GM21367 (cell line): ENCODE measurements around the gene NRP1.
A peak's percentile ranks its signal among the peaks of the same experiment; 100 is the strongest.

ENCODE experiments used
- ATAC-seq: cut with Tn5 transposase; IDR thresholded peaks from one replicate; pipeline ENCODE4 v1.9.1; 2021; ENCODE audit not compliant: unreplicated experiment

Gene NRP1

DNA sequence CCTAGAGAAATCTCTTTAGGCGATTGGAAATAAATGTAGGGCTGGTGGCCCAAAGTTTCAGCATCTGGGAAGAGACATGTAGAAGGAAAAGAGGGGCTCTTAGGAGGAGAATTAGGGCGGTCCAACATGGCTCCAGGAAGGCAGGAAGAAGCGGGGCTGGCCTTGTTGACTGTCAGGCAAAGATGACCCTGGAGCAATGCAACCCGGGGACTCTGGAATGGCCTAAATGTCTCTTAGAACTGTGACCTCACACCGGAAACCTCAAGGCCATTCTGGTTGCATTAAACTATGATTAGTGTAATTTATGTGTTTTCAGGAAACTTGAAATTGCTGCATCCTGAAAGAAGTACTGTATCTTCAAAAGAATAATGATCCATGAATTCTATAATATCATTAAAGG is 66.8 kb downstream of the NRP1 start:
- no peak for ATAC-seq

DNA sequence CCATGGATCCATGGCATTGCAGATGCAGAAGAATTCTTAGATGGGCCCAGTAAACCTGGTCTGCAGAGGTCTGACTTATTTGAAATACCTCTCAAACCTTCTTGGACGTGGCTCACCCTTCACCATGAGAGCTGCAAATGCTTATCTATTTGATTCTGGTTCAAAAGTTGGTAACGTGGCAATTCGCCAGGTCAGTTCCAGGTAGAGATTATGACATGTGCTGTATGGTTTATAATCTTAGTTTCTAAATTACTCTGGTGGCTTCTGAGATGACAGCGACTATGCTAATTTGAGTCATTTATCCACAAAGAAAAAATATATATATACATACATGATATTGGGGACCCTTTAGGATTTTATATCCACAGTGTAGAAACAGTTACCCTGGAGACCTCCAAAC is 68.8 kb downstream of the NRP1 start:
- ATAC-seq: no peak

DNA sequence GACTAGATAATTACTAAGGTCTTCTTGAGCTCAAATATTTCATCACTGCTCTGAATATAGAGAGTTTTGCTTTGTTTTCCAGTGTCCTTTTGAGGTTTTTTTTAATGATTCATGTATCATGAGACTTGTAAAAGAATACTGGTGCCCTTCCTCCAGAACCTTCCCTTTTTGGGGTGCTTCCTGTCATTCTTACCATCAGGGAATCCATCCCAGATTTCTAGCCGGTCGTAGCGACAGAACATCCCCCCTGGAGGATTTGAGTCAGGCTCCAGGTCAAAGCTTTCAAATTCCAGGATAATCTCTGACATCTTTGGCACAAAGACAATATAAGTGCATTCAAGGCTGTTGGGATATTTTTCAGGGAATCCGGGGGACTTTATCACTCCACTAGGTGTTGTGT is 71.0 kb downstream of the NRP1 start:
- ATAC-seq: no peak

DNA sequence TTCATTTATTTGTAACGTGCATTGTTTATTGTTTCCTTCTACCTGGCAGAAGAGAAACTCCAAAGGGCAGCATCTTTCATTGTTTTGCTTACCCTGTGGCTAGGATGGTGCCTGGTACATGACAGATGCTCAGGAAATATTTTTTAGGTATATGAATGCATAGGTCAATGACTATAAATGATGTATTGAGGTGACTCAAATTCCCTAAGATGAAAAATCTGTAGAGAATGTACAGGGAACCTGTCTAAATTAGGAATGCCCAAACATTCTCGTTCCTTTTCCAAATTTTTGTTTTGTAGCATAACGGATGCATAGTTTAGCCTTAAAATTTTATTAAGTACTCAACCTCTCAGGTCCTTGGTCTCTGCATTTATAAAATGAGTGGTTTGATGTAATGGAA is 71.6 kb downstream of the NRP1 start:
- ATAC-seq: no peak

DNA sequence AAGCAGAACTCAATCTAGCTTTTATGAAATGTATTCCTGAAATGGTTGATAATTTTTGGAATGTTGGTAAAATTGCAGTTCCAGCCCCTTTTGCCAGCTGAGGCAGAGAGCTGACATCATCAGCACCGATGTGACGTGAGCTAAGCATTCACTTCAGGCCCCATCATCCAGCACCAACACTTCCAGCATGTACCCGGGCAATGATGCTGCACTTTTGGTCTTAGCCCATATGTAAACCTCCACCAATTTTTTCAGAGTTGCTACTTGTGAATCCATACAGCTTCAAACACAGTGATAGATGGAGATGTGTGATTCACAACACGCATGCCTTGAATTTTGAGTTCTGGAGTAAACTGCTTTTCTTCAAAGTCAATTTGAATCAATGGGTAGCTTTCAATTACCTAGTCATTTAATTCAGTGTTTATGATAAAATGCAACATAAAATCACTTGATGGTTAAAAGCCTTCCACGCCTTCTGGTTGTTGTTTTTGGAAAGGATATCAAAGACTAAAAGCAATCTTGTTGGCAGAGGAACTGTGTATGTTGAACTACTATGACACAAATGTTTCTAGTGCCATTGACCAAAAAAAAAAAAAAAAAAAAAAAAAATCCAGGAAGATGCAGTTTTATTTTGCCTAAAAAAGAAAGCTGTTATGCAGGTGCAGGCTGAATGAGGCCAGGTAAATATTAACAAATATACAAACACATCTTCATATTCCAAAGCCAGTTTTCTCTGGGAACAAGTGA is 73.9 kb downstream of the NRP1 start:
- ATAC-seq: no peak

DNA sequence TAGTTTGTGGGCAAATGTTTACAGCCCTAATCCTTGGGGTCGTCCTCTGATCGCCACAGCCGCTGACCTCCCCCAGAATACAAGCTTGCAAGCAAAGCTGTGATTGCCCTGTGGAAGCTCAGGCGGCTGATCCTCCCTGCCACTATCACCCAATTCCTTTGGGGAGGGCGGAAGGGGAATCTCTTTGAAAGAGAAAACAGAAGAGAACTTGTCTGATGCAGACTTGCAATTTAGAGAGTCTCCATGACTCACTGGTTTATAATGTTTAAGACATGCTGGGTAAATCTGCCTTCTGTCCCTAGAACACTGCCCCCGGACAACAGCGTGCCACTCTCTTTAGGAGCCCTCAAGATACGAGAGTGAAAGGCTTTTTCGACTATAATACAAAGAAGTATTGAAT is 75.5 kb downstream of the NRP1 start:
- no peak for ATAC-seq

DNA sequence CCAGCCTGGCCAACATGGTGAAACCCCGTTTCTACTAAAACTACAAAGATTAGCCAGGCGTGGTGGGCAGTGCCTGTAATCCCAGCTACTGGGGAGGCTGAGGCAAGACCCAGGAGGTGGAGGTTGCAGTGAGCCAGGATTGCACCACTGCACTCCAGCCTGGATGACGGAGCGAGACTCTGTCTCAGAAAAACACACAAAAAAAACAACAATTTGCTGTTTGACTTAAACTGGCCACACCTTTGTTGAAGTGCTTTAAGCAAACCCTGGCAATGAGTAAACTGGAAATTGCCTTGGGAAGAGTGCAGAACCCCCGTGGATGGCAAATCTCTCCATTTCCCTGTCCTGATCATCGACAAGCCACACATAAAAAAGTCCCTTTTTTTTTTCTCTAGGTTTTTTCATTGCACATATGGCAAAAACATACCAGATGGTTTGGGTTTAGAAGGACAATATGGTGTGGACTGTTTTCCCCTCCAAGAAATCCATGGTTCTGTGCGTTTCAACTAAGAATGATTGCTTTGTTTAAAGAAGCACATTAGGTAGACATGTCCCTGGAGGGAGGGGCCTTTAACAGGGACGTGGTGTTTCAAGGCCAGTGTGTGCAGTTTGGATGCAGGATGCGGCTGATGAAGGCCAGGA is 76.9 kb downstream of the NRP1 start:
- ATAC-seq: no peak

DNA sequence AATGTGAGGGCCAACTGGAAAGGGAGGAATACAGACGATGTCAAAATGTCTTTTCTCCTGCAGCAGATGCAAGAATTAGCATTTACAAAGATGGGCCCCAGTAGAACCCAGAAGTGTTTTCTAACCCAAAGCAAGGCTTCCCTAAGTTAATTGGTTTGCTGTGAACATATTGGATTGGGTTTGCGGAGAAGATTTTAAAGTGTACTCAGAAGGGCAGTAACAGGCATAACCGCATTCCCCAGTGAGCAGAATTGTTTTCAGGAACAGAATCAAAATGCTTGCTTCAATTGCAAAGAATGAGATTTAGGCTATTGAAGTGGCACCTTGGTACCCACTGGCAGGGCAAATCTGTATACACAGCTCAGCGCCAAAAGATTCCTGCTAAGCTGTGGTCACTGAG is 78.0 kb downstream of the NRP1 start:
- ATAC-seq: no peak

DNA sequence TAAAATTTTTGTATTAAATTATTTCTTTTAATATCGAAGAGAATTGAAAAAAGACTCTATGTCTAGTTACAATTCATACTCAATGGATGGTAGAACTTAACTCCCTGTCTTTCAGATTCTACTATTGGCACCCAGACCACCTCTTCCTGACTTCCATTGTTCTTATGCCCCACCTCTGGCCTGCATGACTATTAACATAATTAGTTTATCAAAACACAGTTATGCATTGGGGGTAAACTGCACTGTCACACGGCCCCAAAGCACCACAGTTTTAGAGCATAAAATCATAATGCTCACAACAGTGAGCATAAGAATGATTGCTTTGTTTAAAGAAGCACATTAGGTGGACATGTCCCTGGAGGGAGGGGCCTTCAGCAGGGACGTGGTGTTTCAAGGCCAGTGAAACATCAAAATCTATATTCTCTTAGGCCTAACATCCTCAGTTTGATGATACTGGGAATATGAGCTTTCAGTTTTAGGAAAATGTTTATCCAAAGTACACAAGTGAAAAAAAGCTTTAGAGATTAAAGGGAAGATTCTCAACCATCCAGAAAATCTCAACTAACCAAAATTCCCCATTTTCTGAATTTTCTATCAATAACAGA is 79.8 kb downstream of the NRP1 start:
- ATAC-seq: no peak

DNA sequence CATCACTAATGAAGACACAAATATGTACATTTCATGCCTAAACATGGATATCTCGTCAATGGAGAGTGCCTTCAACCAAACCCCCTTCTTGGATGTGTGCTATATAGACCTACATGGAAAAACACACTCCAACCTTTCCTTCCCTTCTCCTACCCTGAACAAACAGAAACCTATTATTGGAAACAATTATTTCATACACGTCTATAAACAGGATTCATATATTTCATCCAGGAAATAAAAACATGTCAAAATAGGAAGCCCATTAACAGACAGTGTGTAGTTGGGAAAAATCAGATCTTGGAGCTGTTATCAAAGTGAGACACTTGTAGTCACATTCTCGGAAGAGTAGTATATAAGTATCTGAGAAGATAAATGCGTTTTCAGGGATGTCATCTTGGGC is 81.1 kb downstream of the NRP1 start:
- ATAC-seq: no peak

DNA sequence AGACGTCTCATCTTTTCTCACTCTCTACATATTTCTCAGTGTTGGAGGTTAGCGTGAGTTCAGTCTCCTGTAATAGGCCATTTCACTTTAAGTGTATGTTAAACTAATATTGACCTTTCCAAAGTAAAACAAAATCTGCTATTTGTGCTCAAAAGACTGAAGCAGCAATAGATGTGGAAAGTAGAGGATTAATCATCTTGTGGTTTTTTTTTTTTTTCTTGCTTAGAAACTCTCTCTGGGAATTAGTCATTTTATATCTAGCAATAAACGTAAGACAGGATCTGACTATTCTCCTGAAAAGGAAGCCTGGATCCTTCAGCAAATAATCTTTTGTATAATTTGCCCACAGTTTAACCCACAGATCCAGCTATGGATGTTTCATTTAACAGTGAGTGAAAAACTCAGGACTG is 81.7 kb downstream of the NRP1 start:
- no peak for ATAC-seq

DNA sequence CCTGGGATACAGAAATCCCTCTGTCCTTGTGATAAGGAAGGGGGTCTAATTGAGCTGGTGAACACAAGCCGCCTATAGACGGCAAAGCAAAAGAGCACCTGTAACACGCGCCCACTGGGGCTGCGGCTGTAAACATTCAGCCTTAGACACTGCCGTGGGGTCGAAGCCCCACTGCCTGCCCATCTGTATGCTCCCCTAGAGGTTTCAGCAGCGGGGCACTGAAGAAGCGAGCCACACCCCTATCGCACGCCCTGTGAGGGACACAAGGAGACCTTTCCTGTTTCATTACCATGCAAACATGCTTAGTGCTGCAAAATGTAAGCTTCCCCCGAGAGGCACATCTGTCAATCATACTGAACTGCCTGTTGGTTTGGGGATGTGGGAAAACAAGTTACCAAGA is 82.1 kb downstream of the NRP1 start:
- ATAC-seq: no peak

DNA sequence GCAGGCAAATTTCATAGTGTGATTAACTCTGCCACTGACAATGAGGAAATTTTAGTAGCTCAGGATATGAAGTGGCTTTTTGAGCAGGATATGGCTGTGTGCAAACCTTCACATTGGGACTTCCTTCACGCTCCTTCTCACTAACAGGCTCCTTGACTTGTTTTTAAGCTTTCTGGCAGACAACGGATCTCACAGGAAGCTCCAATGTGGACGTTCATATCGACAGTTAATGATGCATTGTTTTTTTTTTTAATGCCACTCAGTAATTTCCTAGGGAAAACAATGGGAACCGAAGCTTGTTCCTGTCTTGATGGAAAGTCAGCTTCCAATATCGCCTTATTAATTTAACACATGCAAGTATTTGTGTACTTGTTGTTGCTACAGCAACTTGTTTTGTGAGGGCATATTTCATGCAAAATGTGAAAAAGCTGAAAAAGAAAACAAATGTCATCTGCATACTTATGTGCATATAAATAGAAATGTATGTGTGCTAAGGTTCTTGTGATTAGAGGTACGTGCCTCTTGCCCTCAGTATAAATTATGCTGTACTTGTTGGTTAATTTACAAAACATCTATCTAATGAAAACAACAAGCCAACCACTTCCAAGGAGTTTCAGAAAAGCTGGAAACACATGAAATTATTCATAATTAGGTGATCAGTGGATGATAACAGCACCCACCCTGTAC is 84.7 kb downstream of the NRP1 start:
- no peak for ATAC-seq

DNA sequence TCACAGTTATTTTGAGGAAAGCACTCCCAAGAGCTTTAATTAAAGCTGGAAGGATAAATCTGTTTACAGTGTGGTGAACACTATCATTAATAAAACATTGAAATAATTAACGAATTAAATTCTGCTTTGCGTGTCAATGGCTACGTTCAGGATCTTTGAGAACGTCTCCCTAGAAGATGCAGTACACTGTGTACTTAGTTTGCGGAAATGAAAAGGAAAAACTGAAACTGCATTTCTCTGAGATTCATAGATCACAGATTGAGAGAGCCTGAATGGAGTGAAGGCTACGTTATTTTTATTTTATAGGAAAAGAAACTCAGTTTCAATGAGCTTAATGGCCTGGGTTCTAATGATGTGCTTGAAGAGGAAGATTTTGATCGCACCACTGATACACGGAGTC is 85.3 kb downstream of the NRP1 start:
- ATAC-seq: no peak

DNA sequence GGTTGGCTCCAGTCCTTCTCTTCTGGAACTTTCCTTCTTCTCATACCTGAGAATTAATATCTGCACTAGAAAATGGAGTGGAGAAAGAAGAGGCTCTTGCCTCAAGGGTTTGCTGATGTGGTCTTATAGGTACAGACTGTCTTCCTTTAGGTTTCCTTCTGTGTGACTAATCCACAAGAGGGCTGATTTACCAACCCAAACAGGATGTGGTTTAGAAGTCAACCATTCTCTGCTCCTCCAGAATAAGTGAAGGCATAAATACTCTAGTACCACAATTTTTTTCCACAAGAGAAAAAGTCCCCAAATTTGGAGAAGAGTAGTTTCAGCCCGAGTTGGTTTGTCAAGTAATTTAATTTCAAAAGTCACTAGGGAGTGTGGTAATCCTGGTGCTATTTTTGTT is 85.8 kb downstream of the NRP1 start:
- ATAC-seq: peak; percentile 49

DNA sequence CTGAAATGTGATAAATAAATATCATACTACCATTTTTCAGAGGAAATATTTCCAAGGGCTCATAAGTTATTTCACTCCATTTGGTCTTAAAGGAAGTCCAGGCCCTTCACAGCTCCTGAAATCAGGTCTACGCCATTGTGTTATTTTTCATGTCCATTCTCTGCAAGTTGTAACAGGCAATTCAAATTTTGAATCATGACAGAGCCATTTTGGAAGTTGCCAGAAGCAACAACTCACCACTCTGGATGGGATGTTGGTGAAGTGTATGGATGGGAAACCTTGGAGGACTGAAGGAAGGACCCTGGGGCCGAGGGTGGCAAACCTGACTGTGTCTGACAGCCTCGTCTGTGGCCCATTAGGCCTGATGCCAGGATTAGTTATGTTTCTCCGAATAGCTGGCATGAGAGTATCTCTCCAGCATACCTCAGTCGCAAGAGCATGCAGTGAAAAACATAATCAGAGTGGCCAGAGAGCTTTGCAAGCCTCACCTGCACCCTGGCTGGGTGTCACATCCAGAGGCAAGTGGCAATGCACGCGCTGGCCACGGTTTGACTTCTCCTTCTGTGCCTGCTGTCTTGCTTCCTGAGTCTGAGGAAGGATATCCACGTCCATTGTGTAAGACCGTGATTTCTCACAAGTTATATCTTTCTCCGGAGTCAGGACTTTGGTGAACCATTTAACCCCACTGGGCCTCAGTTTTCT is 87.1 kb downstream of the NRP1 start:
- ATAC-seq: no peak

DNA sequence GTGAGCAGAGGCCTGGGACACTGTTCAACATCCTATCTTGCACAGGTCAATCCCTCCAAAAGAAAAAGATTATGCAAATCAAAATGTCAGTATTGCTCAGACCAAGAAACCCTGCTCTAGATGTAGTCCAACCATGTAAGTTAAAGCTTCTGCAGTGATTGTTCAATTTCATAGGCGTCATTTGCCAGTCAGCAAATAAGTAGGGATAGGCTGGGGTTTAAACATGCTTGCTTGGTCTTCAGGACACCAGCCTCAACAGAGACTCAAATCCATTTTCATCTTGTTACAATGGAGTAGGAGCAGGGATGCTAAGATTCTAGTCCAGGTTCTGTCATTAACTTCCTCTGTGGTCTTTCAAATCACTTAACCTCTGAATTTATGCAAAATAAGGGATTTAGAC is 89.1 kb downstream of the NRP1 start:
- no peak for ATAC-seq

DNA sequence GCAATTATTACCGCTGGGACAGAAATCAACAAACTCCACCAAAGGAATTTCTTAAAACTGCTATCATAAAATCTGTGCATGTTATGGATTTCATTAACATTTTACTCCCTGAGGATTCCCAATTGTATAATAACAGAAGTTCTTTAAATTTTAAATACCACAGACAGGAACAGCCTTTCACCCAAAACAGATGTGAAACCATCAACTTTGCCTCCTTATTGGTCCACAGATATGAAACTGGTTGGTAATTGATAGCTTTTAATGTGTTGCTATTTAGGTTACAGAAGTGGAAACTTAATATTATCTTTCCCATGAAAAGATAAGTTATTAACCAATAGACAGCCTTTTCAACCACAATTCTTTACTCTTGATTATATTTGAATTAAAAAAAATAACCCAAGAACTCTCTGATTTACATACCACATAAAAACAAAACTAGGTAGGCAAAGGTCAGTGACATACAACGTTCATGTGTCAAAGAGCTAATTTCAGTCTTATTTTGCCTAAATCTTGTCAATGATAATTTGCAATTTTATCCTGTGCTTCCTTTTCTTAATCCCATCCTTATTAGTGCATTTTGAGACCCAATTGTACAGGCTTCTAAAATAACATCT is 90.0 kb downstream of the NRP1 start:
- no peak for ATAC-seq

DNA sequence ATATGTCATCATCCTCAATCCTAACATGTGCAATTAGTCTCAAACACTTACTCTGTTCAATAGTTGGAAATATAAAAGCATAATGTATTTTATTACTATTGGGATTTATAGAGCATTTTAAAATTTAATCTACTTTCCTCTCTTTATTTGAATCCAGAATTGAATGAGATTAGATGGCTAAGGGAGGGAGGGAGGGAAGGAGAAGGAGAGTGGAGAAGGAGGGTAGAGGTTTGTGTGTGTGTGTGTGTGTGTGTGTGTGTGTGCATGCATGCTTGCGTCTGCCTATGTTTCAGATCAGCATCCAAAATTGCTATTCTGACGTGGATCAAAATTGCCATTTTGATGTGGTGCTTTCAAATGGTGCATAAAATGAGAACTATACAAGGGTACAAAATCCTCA is 90.8 kb downstream of the NRP1 start:
- no peak for ATAC-seq

DNA sequence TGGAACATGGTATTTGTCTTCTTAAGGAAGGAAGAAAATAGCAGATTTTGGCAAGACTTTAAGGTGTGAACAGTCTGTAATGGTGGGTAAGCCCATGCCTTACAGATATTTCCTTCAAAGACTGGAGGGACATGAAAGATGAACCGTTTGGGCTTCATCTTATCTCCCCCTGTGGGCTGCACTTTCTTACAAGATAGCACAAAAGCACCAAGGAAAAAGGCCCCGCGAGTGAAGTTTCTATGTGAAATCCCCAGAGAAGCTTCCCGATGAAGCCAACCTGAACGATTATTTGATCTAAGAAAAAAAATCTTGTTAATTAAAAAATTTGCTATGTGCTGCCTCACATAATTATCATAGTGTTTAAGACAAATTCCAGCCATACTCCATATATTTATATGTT is 91.5 kb downstream of the NRP1 start:
- no peak for ATAC-seq

DNA sequence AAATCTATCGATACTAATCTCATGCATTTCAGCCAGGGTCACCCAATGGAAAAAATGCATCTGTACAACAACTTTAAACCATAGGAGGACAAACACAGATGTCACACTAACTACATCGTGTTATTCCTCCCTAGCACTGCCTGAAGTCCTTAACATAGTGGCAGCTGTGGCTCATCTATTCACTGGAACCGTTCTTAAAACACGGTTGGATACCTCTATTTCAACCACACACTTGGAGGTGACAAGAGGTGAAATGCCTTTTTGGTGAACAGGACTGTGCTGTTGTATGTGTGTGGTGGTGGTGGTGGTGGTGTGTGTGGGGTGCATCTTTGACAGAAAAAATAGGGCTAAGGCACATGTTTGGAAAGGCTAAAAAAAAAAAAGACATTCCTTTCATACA is 93.1 kb downstream of the NRP1 start:
- ATAC-seq: no peak
